ENCODE data around the gene CTPS1. TPM values are rescaled to one million over a fixed set of nuclear protein-coding genes. Genes with fewer than 3 reads are reported as not detected.

The CTPS1 gene
- total RNA-seq, 1 donor from 2014 or later, result 41.2 TPM

DNA sequence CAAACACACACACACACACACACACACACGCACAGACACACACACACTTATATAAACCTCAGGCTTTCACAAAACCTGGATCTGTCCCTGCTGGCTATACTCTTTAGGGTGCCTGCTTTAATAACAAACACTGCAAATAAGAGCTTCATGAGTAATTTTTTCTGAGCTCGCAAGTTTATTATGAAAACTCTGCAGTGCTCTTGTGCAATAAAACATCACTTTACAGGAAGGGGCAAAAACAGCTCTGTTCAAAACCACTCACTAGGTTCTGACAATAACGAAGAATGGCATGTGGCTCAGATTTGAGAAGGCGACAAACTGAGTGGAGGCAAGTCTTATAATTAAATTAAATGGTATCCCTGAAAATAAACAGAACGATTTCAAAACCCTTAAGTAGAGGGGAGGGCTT is 42.6 kb upstream of the CTPS1 start:
- TF ChIP-seq, protein P1, sequence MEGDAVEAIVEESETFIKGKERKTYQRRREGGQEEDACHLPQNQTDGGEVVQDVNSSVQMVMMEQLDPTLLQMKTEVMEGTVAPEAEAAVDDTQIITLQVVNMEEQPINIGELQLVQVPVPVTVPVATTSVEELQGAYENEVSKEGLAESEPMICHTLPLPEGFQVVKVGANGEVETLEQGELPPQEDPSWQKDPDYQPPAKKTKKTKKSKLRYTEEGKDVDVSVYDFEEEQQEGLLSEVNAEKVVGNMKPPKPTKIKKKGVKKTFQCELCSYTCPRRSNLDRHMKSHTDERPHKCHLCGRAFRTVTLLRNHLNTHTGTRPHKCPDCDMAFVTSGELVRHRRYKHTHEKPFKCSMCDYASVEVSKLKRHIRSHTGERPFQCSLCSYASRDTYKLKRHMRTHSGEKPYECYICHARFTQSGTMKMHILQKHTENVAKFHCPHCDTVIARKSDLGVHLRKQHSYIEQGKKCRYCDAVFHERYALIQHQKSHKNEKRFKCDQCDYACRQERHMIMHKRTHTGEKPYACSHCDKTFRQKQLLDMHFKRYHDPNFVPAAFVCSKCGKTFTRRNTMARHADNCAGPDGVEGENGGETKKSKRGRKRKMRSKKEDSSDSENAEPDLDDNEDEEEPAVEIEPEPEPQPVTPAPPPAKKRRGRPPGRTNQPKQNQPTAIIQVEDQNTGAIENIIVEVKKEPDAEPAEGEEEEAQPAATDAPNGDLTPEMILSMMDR (IDR thresholded peaks at IDR 0.05; ENCODE audit: unreplicated experiment), result no peak
- H3K9me3 Mint-ChIP-seq (ENCODE audit: unreplicated experiment), result no peaks in the 10 kb centered on the region
- no peaks in the 10 kb centered on the region for H3K36me3 Mint-ChIP-seq (ENCODE audit: low read depth, unreplicated experiment)
- no peak overlapping the region for H3K4me3 Mint-ChIP-seq (ENCODE audit: unreplicated experiment)
- no peak overlapping the region for H3K27ac Mint-ChIP-seq (ENCODE audit: unreplicated experiment)
- DNase-seq (ENCODE audit: low spot score), result no peak
- H3K4me1 Mint-ChIP-seq (ENCODE audit: unreplicated experiment), result peaks cover 9% of the 10 kb centered on the region
- no peaks in the 10 kb centered on the region for H3K27me3 Mint-ChIP-seq (ENCODE audit: unreplicated experiment)

DNA sequence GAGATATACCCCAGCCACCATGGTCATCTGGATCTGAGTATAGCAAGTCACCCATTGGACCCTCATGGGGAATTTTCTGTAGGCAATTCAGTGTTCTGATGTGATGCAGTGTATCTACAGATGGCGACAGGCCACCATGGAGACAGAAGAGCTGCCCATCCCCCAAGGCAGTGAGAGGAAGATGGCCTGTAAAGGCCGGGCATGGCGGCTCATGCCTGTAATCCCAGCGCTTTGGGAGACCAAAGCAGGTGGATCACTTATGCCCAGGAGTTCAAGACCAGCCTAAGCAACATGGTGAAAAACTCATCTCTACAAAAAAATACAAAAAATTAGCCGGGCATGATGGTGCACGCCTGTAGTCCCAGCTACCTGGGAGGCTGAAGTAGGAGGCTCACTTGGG is 41.1 kb upstream of the CTPS1 start:
- Mint-ChIP-seq H3K4me3 (ENCODE audit: unreplicated experiment) (no peak overlapping the region), H3K27me3 (ENCODE audit: unreplicated experiment) (no peaks in the 10 kb centered on the region), H3K9me3 (ENCODE audit: unreplicated experiment) (no peaks in the 10 kb centered on the region), H3K4me1 (ENCODE audit: unreplicated experiment) (no peaks in the 10 kb centered on the region), H3K36me3 (ENCODE audit: low read depth, unreplicated experiment) (no peaks in the 10 kb centered on the region), H3K27ac (ENCODE audit: unreplicated experiment) (no peak overlapping the region)
- TF ChIP-seq, protein P1 (IDR thresholded peaks at IDR 0.05; ENCODE audit: unreplicated experiment), result no peak
- no peak for DNase-seq (ENCODE audit: low spot score)

DNA sequence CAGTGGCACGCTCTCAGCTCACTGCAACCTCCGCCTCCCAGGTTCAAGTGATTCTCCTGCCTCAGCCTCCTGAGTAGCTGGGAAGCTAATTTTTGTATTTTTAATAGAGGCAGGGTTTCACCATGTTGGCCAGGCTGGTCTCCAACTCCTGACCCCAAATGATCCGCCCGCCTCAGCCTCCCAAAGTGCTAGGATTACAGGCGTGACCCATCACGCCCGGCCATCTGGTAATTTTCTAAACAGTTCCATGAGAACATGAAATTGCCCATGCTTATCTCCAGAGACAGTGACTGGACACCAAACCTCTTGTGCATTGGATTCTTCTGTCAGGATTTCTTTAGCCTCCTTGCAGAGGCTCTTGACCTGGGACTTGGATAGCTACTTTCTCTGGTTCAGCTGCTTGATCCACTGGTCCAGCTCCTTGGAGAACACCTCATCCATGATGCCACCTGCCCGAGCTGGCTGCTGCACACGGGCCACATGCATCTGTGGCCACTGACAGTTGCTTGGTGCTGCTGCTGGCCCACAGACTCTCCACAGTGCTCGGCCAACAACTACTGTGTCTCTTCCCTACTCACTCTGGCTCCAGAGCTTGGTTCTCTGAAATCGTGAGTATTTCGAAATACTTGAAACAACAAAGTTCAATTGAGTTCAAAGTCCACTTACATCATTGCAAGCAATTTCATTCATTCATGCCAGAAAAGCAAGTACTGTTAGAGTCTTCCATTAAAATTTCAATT is 40.0 kb upstream of the CTPS1 start:
- no peak for DNase-seq (ENCODE audit: low spot score)
- Mint-ChIP-seq H3K4me3 (ENCODE audit: unreplicated experiment) (no peak overlapping the region), H3K36me3 (ENCODE audit: low read depth, unreplicated experiment) (no peaks in the 10 kb centered on the region), H3K9me3 (ENCODE audit: unreplicated experiment) (no peaks in the 10 kb centered on the region), H3K27ac (ENCODE audit: unreplicated experiment) (no peak overlapping the region), H3K4me1 (ENCODE audit: unreplicated experiment) (no peaks in the 10 kb centered on the region), H3K27me3 (ENCODE audit: unreplicated experiment) (no peaks in the 10 kb centered on the region)
- TF ChIP-seq, protein P1 (IDR thresholded peaks at IDR 0.05; ENCODE audit: unreplicated experiment), result no peak

DNA sequence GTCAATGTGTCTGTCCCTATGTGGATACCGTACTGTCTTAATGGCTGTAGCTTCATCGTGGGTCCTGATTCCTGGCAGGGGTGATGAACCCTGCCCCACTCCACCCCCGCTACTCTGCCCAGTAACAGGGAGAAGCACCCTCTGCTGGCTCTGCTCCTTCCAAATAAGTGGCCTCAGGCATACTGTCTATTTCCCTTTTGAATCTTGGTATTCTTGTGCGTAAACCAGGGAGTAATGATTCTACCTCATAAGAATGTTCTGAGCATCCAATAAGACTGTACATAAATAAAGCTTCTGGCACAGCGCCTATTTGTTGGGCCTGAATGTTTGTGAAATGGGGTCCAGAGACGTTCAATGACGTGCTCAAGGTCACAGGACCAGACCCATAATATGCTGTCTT is 35.2 kb upstream of the CTPS1 start:
- Mint-ChIP-seq H3K4me3 (ENCODE audit: unreplicated experiment) (no peak overlapping the region), H3K36me3 (ENCODE audit: low read depth, unreplicated experiment) (no peaks in the 10 kb centered on the region), H3K27ac (ENCODE audit: unreplicated experiment) (no peak overlapping the region), H3K27me3 (ENCODE audit: unreplicated experiment) (no peaks in the 10 kb centered on the region), H3K4me1 (ENCODE audit: unreplicated experiment) (peaks cover 6% of the 10 kb centered on the region), H3K9me3 (ENCODE audit: unreplicated experiment) (no peaks in the 10 kb centered on the region)
- DNase-seq (ENCODE audit: low spot score), result no peak
- TF ChIP-seq, protein P1 (IDR thresholded peaks at IDR 0.05; ENCODE audit: unreplicated experiment), result no peak

DNA sequence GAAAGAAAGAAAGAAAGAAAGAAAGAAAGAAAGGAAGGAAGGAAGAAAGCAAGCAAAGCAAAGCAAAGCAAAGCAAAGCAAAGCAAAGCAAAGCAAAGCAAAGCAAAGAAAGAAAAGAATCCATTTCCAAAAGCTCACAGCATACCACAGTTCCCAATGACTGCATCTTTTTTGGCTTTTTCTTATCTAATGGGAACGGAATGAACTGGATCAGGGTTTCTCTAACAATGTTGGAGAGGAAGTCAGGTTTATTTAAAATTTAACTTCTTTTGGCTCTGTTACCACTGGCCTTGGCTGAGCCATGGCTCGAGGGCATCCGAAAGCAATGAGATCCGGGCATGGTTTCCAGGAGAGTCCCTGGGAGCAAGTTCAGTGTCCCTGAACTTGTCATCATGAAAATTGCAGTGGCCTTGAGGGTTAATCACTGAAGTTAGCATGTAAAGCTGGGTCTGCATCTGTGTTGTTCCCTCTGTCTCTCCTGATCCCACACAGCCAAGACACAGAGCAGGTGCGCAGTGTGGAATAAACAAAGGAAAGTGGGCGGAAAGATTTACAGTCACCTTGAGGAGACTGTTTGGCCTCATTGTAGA is 34.6 kb upstream of the CTPS1 start:
- TF ChIP-seq, protein P1 (IDR thresholded peaks at IDR 0.05; ENCODE audit: unreplicated experiment), result no peak
- H3K36me3 Mint-ChIP-seq (ENCODE audit: low read depth, unreplicated experiment), result no peaks in the 10 kb centered on the region
- DNase-seq (ENCODE audit: low spot score), result no peak
- peaks cover 6% of the 10 kb centered on the region for H3K4me1 Mint-ChIP-seq (ENCODE audit: unreplicated experiment)
- no peaks in the 10 kb centered on the region for H3K27me3 Mint-ChIP-seq (ENCODE audit: unreplicated experiment)
- no peaks in the 10 kb centered on the region for H3K9me3 Mint-ChIP-seq (ENCODE audit: unreplicated experiment)
- H3K27ac Mint-ChIP-seq (ENCODE audit: unreplicated experiment), result no peak overlapping the region
- H3K4me3 Mint-ChIP-seq (ENCODE audit: unreplicated experiment), result no peak overlapping the region

Measured in endothelial cell (in vitro differentiated cells).